Karpas-422 (cell line): Measurements from ENCODE around the gene ATP2B3. TPM values are rescaled to one million over a fixed set of nuclear protein-coding genes. Genes with fewer than 3 reads are reported as not detected.

Experiments used
- DNase-seq: peaks from one replicate; pipeline ENCODE4 v3.0.0-alpha.2; 2015
- H2AFZ ChIP-seq: fragments of 200-600 bp; sonication (generic); 2 replicates; pipeline ENCODE4 v1.6.1; 2014; ENCODE audit warnings: antibody characterized with exemption, low read length, mixed read lengths
- H3K27ac ChIP-seq: fragments of 200-600 bp; sonication (generic); 2 replicates; pipeline ENCODE4 v1.5.1; 2014; ENCODE audit warnings: mild to moderate bottlenecking, low read length, moderate library complexity
- H3K27me3 ChIP-seq: fragments of 200-600 bp; sonication (generic); 2 replicates; pipeline ENCODE4 v1.6.1; 2014; ENCODE audit warnings: low read length, mixed read lengths
- H3K36me3 ChIP-seq: fragments of 200-600 bp; sonication (generic); 2 replicates; pipeline ENCODE4 v1.6.1; 2014; ENCODE audit warnings: low read length, mixed read lengths; ENCODE audit not compliant: insufficient read depth
- H3K4me1 ChIP-seq: fragments of 200-600 bp; sonication (generic); 2 replicates; pipeline ENCODE4 v1.6.1; 2014; ENCODE audit warnings: mild to moderate bottlenecking, low read length, mixed read lengths
- H3K4me2 ChIP-seq: fragments of 200-600 bp; sonication (generic); 2 replicates; pipeline ENCODE4 v1.6.1; 2014; ENCODE audit warnings: low read length, low read depth, mild to moderate bottlenecking; ENCODE audit not compliant: poor library complexity, severe bottlenecking
- H3K4me3 ChIP-seq: fragments of 200-600 bp; sonication (generic); 2 replicates; pipeline ENCODE4 v1.5.1; 2014; ENCODE audit warnings: mild to moderate bottlenecking, antibody characterized with exemption, low read length, mixed read lengths
- H3K79me2 ChIP-seq: fragments of 200-600 bp; sonication (generic); 2 replicates; pipeline ENCODE4 v1.6.1; 2014; ENCODE audit warnings: mild to moderate bottlenecking, low read length, mixed read lengths
- H3K9ac ChIP-seq: fragments of 200-600 bp; sonication (generic); 2 replicates; pipeline ENCODE4 v1.6.0; 2014; ENCODE audit warnings: low read length
- H3K9me2 ChIP-seq: fragments of 200-600 bp; sonication (generic), shearing (Covaris generic); replicated peaks from 2 replicates; pipeline ENCODE4 v1.6.0; 2014; ENCODE audit warnings: mild to moderate bottlenecking, low read length, moderate library complexity; ENCODE audit not compliant: insufficient read depth
- H3K9me3 ChIP-seq: fragments of 300-700, 200-600 bp; sonication (generic); 2 replicates; pipeline ENCODE4 v1.6.1; 2014; ENCODE audit warnings: low read length, mixed read lengths
- H4K20me1 ChIP-seq: fragments of 200-600 bp; sonication (generic); 2 replicates; pipeline ENCODE4 v1.6.1; 2014; ENCODE audit warnings: mild to moderate bottlenecking, antibody characterized with exemption, low read length, low read depth; ENCODE audit not compliant: insufficient read depth
- total RNA-seq: library from RNA; depleted of rRNA; stranded (reverse); fragments of >200 nt; shearing (Covaris generic); gene quantifications from 2 replicates; pipeline ENCODE4 v1.2.3, GENCODE V29; 2014; ENCODE audit warnings: low replicate concordance

The ATP2B3 gene
- total RNA-seq, 1 experiment from 2014 or later: not detected

DNA sequence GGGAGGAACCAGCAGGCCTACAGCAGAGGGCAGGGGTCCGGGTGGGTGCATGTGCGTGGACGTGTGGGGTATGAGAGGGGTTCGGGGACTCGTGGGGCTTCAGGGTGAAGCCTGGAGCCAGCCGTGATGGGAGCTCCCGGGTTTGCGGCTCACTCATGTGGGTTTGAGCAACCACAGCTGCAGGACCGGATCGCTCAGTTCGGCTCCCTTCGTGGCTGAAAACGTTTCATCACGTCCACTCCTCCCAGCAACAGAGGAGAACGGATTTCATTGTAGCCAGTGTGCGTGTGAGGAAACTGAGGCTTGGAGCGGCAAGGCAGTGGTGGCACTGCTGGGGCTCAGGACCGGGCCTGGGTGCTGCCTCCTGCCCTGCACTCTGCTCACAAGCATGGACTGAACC is 12.1 kb upstream of the ATP2B3 start:
- no peak overlapping the region for H3K9ac ChIP-seq
- no peaks in the 10 kb centered on the region for H3K4me1 ChIP-seq
- no peaks in the 10 kb centered on the region for H3K9me2 ChIP-seq
- no peak overlapping the region for H2AFZ ChIP-seq
- no peak overlapping the region for H3K27ac ChIP-seq
- H3K9me3 ChIP-seq: no peaks in the 10 kb centered on the region
- H3K4me3 ChIP-seq: no peak overlapping the region
- H3K79me2 ChIP-seq: no peaks in the 10 kb centered on the region
- no peak overlapping the region for H3K4me2 ChIP-seq
- no peaks in the 10 kb centered on the region for H4K20me1 ChIP-seq
- DNase-seq: no peak
- no peaks in the 10 kb centered on the region for H3K36me3 ChIP-seq
- H3K27me3 ChIP-seq: no peaks in the 10 kb centered on the region

DNA sequence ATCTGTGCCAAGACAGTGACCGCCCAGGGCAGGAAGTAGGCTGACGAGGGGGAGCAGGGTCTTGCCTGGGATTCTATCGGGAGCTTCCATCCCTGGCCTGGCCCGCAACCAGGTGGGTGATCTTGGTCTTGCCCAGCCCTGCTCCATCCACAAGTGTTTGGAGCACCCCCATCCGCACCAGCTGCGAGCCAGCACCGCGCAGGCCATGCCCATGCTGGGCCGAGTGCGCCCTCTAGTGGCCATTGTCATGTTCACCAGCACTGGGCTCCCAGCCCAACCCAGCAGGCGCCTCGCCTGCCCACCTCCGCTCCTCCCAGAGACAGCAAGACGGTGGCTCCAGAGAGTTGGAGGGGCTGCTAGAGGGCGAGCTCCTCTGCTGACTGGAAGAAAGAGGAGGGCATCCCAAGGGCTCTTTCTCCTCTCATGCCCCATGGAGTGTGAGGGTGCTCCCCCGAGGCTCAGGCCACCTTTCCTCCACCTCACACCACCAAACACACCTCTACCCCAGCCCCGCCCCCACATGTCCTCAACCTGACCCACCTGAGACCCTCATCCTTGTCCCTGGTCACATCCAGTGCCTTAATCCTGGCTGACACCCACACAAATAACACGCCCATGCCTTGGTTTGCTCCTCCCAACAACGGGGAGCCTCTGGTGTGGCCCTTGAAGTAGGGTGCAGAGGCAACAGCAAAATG is 9.8 kb upstream of the ATP2B3 start:
- H3K9me2 ChIP-seq: no peaks in the 10 kb centered on the region
- H3K4me2 ChIP-seq: no peak overlapping the region
- no peaks in the 10 kb centered on the region for H3K36me3 ChIP-seq
- H3K9ac ChIP-seq: no peak overlapping the region
- H3K27ac ChIP-seq: no peak overlapping the region
- H3K9me3 ChIP-seq: no peaks in the 10 kb centered on the region
- H3K79me2 ChIP-seq: no peaks in the 10 kb centered on the region
- H2AFZ ChIP-seq: no peak overlapping the region
- no peaks in the 10 kb centered on the region for H3K4me1 ChIP-seq
- DNase-seq: peak; percentile 92
- no peaks in the 10 kb centered on the region for H4K20me1 ChIP-seq
- H3K4me3 ChIP-seq: no peak overlapping the region
- no peaks in the 10 kb centered on the region for H3K27me3 ChIP-seq

DNA sequence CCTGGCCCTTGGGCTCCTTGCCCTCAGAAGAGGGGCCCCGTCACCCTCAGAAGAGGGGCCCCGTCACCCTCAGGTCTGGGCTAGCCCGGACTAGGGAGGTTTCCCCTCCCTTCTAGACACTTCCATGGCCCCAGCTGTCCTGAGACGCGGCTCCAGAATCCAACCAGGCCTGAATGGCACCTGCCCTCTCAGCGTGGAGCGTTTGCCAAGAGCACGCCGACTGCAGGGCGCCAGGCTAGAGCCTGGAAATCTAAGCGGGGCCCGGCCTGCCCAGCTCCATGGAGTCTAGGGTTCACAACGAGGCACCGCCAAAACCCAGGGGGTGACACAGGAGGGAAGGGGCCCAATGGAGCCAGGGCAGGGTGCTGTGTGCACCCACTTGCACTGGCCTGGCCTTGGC is 7.8 kb upstream of the ATP2B3 start:
- H3K4me2 ChIP-seq: no peak overlapping the region
- no peaks in the 10 kb centered on the region for H3K36me3 ChIP-seq
- no peak for DNase-seq

DNA sequence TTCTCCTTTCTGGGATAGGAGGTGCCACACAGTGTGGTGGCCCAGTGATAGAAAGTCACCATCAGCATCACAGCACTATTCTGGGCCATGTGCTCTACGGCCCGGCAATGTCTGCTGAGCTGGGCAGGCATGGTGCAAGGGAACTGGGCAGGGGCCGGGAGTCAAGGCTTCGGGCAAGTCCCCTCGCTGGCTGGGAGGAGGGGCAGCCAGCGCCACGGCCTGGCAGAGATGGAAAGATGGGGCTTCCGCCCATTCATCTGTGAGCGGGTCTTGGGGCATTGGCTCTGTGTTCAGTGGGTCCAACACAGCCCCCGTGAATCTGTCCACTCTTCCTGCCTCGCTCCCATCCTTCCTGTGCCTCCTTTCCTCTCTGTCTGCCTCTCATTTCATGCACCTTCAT is 7.1 kb upstream of the ATP2B3 start:
- H3K79me2 ChIP-seq: no peaks in the 10 kb centered on the region
- H2AFZ ChIP-seq: no peak overlapping the region
- H3K27me3 ChIP-seq: no peaks in the 10 kb centered on the region
- H3K27ac ChIP-seq: no peak overlapping the region
- H3K36me3 ChIP-seq: no peaks in the 10 kb centered on the region
- no peaks in the 10 kb centered on the region for H4K20me1 ChIP-seq
- no peaks in the 10 kb centered on the region for H3K4me1 ChIP-seq
- no peak for DNase-seq
- no peak overlapping the region for H3K4me3 ChIP-seq
- H3K4me2 ChIP-seq: no peak overlapping the region
- no peaks in the 10 kb centered on the region for H3K9me2 ChIP-seq
- H3K9me3 ChIP-seq: no peaks in the 10 kb centered on the region
- no peak overlapping the region for H3K9ac ChIP-seq

More for the DNA sequence above, 7.8 kb upstream of the ATP2B3 start:
- no peaks in the 10 kb centered on the region for H3K9me2 ChIP-seq
- no peaks in the 10 kb centered on the region for H3K27me3 ChIP-seq
- H3K4me3 ChIP-seq: no peak overlapping the region
- H3K79me2 ChIP-seq: no peaks in the 10 kb centered on the region
- H3K27ac ChIP-seq: no peak overlapping the region
- H3K4me1 ChIP-seq: no peaks in the 10 kb centered on the region
- no peaks in the 10 kb centered on the region for H3K9me3 ChIP-seq
- no peak overlapping the region for H2AFZ ChIP-seq
- H4K20me1 ChIP-seq: no peaks in the 10 kb centered on the region
- no peak overlapping the region for H3K9ac ChIP-seq

DNA sequence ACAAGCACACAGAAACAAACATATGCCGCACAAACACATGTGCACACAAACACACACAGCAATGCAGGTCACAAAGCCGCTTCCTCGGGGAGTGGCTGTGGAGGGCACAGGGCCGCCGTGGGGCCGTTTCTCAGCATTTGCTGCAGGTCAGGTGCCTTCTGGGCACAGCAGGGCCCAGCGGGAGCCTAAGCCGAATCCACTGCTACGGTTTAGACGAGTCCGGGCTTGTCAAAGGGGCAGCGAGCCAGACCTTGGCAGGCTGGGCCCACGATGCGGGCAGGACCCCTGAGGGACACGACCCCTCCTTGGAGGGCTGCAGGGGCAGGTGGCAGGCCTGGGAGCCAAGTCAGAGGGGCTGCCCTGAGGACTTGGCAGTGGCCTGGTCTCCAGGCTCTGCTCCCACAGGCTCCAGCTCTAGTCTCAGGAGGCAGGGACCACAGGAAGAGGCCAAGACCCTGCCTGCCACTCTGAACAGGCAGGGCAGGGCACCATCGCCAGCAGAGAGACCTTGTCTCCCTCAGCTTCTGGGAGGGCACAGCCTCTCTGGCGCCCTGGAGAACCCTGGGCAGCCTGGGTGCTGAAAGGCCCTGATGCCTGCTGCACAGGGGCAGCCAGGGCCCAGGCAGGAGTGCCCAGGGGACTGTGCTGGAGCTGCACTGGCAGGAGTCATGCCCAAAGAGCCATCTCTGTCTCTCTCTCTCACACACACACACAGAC is 5.5 kb upstream of the ATP2B3 start:
- Histone ChIP-seq H3K27me3 (no peaks in the 10 kb centered on the region), H3K27ac (no peak overlapping the region), H3K9ac (no peak overlapping the region), H4K20me1 (no peaks in the 10 kb centered on the region), H3K4me3 (no peak overlapping the region), H3K79me2 (no peaks in the 10 kb centered on the region), H3K4me2 (no peak overlapping the region), H3K9me2 (no peaks in the 10 kb centered on the region), H3K9me3 (no peaks in the 10 kb centered on the region), H3K4me1 (no peaks in the 10 kb centered on the region), H2AFZ (no peak overlapping the region), H3K36me3 (no peaks in the 10 kb centered on the region)
- no peak for DNase-seq

DNA sequence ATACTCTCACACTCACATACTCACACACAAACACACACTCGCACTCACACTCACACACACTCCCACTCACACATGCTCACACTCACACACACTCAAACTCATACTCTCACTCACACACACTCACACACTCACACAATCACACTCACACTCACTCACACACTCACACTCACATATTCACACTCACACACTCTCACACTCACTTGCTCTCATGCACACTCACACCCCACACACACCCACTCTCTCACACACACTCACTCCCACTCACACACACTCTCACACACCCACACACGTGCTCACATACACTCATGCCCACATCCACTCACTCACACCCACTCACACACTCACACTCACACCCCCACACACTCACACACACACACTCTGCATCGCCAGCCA is 4.9 kb upstream of the ATP2B3 start:
- no peak for DNase-seq
- no peaks in the 10 kb centered on the region for H3K4me1 ChIP-seq
- H4K20me1 ChIP-seq: no peaks in the 10 kb centered on the region
- no peak overlapping the region for H3K4me3 ChIP-seq
- no peaks in the 10 kb centered on the region for H3K27me3 ChIP-seq
- no peak overlapping the region for H2AFZ ChIP-seq
- H3K9me3 ChIP-seq: no peaks in the 10 kb centered on the region
- no peak overlapping the region for H3K9ac ChIP-seq
- no peaks in the 10 kb centered on the region for H3K36me3 ChIP-seq
- no peak overlapping the region for H3K27ac ChIP-seq
- H3K79me2 ChIP-seq: no peaks in the 10 kb centered on the region
- H3K9me2 ChIP-seq: no peaks in the 10 kb centered on the region
- H3K4me2 ChIP-seq: no peak overlapping the region

DNA sequence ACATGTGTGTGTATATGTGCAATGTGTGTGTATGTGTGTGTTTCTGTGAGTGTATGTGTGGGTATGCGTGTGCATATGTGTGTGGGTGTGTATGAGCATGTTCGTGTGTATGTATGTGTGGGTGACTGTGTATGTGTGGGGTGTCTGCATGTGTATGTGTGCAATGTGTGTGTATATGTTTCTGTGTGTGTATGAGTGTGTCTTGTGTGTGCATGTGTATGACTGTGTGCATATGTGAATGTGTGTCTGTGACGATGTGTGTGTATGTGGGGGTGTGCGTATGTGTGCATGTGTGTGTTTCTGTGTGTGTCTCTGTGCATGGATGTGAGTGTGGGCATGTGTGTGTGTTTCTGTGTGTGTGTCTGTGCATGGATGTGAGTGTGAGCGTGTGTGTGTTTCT is 4.2 kb upstream of the ATP2B3 start:
- Histone ChIP-seq H3K9me3 (no peaks in the 10 kb centered on the region), H3K4me1 (no peaks in the 10 kb centered on the region), H3K4me3 (no peak overlapping the region), H3K9ac (no peak overlapping the region), H3K79me2 (no peaks in the 10 kb centered on the region), H3K27ac (no peak overlapping the region), H3K4me2 (no peak overlapping the region), H4K20me1 (no peaks in the 10 kb centered on the region), H2AFZ (no peak overlapping the region), H3K36me3 (no peaks in the 10 kb centered on the region), H3K9me2 (no peaks in the 10 kb centered on the region), H3K27me3 (no peaks in the 10 kb centered on the region)
- no peak for DNase-seq

DNA sequence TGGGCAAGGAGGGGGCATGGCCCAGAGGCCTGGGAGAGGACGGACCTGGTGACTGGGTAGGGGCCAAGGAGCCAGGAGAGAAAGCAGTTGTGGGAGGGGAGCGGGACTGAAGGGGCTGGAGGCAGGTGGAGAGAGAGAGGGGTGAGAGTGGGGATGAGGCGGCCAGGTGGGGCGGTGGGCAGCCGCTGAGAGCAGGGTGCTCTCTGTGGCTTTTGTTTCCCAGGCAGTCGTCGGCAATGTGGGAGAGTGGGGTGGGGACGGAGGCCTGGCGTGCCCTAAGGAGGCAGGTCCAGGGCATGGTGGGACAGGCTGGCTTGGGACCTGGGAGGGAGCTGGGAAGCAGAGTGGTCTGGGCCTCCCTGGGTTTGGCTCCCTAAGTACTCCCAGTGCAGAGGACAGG is 3.2 kb upstream of the ATP2B3 start:
- no peak for DNase-seq
- H3K4me3 ChIP-seq: no peak overlapping the region
- no peaks in the 10 kb centered on the region for H3K79me2 ChIP-seq
- no peak overlapping the region for H3K4me2 ChIP-seq
- H4K20me1 ChIP-seq: no peaks in the 10 kb centered on the region
- H3K27me3 ChIP-seq: no peaks in the 10 kb centered on the region
- no peaks in the 10 kb centered on the region for H3K9me3 ChIP-seq
- no peaks in the 10 kb centered on the region for H3K9me2 ChIP-seq
- no peaks in the 10 kb centered on the region for H3K4me1 ChIP-seq
- H3K9ac ChIP-seq: no peak overlapping the region
- H3K36me3 ChIP-seq: no peaks in the 10 kb centered on the region
- H2AFZ ChIP-seq: no peak overlapping the region
- no peak overlapping the region for H3K27ac ChIP-seq
